Stimulated activated CD8-positive, alpha-beta memory T cell treated with anti-CD3 and anti-CD28 coated beads, Interleukin-4, amount 100 ng/mL, for 24 hours (primary cell): ENCODE results near the gene TCF7L2.

Experiments
- DNase-seq: peaks from one replicate; pipeline ENCODE4 v3.0.0-alpha.2; 2020; ENCODE audit warnings: low read depth

TCF7L2 gene

DNA sequence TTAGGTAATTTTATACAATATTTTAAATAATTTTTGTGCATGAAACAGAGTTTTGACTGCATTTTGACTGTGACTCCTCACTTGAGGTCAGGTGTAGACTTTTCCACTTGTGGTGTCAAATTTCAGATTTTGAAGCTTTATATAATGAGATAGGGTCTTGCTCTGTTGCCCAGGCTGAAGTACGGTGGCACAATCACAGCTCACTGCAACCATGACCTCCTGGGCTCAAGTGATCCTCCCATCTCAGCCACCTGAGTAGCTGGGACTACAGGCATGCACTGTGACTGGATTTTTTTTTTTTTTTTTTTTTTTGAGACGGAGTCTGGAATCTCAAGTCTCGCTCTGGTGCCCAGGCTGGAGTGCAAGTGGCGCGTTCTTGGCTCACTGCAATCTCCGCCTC, 74.9 kb downstream of the TCF7L2 start:
- no peak for DNase-seq

DNA sequence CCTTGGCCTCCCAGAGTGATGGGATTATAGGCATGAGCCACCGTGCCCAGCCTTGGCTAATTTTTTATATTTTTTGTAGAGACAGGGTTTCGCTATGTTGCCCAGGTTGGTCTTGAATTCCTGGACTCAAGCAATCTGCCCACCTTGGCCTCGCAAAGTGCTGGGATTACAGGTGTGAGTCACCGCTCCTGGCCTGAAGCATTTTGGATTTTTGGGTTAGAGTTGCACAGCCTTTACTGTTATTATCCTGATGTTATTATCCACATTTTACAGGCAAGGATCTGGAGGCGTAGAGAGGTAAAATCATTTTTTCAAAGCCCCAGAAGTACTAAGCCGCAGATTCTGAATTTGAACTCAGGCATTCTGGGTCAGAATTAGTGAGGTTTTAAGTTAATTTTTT, 75.4 kb downstream of the TCF7L2 start:
- no peak for DNase-seq

DNA sequence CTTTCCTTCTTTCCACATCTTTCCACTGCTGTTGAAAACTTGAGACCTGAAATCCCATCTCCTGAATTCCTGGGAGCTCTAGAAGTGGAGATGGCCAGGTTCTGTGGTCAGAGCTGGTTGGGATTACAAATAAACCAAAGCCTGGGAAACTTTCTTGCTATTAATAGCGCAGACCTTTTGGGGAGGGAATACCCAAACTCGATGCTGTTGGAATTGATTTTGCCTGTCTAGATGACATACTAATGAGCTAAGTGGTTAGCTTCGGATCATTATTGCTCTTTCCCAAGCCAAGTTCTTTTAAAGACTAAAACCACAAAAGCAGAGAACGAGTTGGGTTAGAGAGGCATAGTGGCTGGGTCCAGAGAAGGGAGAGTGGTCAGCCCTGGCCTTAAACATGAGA, 76.6 kb downstream of the TCF7L2 start:
- DNase-seq, result no peak

DNA sequence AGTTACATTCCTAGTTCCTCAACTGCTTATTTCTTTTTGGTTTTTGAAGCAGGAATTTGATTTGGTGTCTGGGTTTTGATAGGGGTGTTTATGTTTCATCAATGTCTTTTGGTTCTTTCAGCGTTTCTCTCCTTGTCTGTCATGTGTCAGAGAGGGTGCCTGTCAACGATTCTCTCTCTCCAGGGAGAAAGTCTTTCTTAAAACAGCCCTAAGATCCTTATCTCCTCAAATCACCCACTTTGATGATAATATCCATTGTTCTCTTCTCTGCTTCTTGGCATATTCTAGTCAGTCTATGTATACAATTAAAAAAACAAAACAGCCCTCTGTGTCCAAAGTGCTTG, 77.2 kb downstream of the TCF7L2 start:
- DNase-seq, result no peak

DNA sequence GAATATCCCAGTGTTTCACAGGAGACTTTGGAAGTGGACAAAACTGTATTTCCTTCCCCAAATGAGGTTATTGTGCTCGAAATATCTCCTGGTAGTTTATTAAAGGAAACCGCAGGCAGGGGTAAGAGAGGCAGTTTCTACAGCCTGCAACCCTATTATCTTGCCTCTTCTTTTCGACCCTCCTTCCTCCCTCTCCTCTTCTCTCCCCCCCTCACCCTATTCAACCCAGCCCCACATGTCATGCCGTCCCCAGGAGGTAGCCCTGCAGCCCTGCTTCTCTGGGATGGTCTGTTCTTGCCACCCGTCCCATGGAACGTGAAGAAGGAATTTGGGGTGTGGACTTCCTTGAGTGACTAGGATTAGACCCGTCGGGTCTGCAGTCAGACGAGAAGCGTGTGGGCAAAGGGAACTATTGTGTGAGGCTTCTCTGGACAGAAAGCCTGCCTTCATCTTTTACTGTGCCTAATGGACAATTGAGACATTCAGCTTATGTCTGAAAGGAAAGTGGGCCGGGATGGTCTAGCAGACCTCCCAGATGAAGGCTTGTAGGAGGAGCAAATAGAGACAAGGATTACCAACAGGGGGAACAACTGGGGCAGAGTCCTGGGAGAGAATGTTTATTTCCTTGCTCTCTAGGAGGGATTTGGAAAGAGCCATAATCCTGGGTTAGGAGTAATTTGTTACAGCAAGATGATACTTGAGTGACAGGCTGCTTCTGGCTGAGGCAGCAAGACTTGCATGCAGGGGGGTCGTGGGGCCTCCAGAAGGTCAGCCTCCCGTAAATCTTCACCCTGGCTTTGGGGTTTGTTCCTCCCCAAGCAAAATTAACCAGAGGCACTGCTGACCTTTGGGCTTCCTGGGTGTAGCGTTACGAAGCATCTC, 77.8 kb downstream of the TCF7L2 start:
- DNase-seq, result no peak

DNA sequence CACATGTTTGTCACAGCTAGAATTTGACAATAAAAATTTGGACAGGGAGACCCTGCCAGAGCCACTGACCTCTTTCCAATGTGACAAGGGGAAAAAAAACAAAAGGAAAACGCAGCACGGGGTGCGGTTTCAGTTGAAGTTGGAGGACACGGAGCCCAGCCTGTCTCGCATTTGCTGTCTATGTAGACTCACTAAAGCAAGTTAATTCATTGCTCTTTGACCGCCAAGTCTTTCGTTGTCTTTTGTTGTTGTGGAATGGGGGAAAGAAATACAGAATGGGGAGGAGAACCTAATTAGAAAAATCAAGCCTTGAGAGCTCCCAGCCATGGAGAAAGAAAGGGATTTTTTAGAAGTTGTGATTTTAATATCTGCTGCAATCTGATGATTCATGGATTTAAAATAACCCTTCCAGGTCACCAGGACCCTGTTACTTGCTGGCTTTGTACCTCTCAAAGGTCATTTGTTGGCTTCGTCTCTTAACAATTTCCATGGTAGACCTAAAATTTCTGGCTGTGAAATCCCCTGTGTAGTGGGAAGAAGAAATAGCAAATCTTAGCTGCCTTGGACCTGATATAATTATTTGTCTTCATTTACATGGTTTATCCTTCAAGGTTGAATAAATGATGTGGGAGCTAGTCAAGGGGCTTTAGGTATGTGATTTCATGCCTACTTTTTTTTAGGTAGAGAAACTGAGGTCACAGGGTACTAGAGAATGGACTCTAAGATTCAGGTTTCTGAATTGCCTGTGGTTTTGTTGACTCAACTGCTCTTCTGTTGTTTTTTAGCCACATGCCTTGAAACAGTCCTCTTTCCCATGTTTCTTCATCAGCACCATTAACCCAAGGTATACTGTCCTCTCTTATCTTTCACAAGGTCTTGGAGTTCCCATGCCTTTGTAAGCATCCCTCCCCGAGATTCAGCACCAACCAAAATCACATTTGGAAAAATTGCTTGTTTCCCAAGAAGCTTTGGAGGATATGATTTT, 78.7 kb downstream of the TCF7L2 start:
- no peak for DNase-seq

DNA sequence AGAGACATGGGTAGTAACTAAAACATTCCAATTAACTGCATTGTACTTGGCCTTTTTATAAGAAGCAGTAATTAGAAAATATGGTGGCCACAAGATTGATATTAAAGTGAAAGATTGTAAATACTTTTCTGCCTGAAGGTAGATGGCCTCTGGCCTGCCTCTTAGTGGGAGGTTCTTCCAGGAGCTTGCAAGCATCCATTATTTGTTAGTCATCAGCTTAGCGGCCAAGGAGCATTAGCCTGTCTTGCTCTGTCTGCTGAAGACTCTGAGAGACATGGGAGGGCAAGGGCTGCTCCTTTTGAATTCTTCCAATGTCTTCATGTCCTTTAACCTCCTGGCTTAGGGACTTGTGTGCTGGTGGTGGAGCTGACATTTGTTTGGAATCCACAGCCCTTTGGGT, 80.4 kb downstream of the TCF7L2 start:
- DNase-seq, result no peak

DNA sequence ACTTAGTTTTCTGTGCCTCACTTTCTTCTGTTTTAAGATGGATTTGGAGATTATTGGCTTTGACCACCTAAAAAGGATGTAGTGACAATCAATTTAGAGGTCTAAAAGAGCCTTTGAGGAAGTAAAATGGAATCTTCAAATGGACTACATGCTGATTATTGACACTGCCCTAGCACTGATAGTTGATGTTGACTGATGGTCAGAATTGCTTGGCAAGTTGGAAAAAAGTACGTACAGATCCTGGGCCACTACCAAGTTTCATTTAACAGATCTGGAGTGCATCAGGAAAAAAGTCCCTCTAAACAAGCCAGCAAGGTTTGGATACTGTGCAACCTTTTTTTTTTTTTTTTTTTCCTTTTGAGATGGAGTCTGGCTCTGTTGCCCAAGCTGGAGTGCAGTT, 81.1 kb downstream of the TCF7L2 start:
- no peak for DNase-seq

DNA sequence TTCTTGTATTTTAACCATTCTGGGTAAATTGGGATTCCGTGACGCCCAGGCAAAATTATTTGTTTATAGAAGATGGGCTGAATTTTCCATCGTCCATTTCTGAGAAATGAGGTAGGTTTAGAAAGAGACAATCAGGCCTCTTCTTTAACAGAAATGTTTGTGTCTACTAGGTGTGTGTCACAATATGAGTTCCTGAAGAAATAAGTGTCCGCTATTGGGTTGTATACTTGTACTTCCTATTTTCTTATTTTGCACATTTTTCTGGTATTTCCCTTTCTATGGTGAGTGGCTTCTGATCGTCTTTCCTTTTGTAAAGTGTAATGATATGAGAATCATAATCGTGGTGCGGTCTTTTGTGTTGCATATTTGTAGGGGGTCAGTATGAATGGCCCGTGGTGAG, 83.9 kb downstream of the TCF7L2 start:
- no peak for DNase-seq

DNA sequence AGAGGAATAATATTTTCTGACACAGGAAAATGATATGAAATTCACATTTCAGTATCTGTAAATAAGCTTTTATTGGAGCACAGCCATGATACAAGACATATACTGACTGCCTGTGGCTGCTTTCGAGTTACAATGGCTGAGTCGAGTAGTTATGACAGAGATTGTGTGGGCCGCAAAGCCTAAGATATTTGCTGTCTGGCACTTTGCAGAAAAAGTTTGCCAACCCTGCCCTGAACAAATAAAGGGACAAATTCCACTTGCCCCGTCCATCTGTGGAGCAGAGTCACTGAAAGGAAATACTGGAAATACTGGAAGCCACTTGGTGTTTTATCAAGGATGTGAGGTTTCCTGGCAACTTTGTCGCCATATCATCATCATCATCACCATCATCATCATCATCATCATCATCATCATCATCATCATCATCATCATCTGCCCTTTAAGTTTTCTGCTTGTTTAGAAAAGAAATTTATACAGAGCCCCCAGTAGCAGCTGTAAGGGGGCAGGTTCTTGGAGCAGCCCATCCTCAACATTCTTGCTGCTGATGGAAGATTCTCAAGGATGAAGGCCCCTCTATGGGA, 85.8 kb downstream of the TCF7L2 start:
- DNase-seq, result no peak

DNA sequence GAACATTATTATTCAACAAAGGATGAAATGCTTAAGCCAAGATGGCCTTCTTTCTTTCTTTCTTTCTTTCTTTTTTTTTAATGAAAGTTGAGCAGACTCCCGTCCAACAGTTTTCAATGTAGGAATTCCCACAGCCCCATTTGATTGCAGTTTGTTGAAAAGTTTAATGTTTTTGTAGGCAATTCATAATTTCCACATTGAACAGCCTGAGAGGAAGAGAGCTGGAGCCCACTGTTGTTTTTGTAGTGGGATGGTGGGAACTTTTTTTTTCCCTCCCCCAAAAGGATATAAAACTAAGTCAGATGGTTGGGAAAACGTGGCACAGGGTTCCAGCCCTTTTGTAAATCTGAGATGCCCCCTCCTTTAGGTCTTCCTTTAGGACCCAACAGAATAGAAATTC, 86.6 kb downstream of the TCF7L2 start:
- DNase-seq, result no peak

DNA sequence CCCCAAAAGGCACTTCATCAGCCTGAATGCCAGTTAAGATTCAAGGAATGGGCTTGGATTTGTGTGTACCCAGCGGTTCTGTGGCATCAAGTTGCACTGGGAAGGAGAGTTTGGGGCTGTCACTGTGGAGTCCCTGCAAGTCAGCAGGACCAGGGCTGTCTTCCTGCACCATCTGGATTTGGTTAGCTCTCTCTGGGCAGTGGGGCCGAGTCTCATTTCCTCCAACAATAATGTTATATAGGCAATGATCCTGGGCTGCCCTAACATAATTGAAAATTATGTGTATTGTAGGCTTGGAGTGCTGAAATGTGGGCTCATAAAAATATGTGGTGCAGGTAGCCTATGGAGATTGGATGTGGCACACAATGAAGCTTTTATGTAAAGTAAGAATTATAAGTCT, 87.2 kb downstream of the TCF7L2 start:
- no peak for DNase-seq

DNA sequence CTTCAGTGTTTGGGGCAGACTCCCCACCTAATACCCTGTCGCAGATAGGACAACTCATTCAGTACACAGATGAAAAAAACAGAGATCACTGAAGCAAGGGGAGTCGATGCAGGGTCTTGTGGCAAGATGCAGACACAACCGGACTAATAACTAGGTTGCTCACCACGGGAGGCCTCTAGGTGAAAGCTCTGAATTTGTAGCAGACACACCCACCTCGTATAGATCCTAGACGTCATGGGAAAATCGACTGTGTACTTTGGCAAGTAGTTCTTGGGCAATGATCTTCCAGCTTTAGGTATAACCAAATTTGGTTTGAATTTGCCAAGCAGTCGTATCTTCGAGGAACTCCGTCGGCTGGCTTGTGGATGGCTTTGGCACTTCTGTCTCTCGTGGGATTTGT, 88.1 kb downstream of the TCF7L2 start:
- no peak for DNase-seq

DNA sequence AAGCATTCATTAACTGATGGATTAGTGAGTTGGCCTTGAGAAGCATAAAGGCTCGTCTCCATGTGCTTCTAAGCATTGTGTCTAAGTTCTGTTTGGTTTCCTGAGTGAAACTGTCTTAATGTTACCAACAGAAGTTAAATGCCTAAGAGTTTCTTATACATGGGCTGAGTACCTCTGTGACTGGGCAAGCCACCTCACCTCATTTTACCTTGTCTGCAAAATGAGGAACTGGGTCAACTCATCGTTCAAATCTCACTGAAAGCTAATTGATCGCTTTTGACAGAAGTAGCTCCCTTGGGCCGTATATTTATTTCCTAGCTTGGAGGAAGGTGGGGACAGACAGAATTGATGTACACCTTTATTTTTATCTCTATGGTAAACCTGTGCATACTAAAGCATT, 88.9 kb downstream of the TCF7L2 start:
- no peak for DNase-seq

DNA sequence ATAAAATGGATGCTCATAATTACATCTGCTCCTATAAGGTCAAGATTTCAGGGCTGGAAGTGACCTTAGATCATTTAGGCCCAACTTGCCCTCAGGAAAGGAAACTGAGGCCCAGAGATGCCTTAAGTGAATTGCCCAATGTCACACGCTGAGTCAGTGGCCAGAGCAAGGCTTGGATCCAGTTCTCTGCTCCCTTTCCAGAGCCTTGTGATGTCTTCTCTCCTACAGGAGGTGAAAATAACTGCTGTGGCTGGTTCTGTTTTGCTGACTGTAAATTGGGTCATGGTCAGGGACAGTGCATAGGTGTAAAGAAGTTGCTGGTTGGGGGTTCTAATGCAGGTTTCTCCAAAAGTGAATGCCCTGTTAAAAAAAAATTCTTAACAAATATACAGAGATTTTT, 91.3 kb downstream of the TCF7L2 start:
- no peak for DNase-seq

DNA sequence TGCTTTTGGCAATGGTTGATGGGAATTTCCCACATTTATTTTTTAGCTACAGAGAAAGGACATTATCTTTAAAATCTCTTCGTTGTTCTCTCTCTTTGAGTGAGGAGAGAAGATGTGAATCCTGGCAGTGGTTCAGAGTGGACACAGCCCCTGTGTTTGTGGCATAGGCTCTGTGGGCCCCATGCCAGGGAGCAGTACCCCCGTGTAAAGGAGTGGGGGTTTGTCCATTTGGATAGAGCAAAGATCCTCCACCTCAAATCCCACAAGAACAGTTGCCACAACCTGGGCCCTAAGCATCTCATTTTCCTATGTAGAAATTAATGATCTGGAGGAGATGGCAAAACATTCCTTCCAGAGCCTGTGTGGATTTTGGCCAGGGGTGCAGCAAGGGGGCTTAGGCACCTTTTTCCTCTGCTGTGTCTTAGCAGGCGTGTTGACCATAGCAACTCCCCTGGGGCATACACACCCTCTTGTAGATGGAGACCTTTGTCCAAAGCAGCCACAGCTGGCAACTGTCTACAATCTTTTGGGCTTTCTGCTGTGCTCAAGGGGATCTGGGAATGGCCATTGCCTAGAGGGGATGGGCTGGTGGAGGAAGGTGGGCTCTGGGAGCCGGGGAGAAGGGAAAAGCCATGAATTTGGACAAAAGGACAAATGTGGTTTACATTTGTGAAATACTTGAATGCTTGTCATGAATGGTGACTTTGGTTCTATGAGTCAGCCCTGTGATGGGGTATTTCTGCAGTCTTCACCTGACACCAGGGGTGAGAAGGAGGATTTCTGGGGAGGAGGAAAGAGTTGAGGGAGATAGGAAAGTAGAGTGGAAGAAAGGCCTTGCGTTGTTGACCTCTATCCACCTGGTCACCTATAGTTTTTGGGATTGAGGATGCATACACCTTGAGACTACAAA, 92.0 kb downstream of the TCF7L2 start:
- DNase-seq, result no peak

DNA sequence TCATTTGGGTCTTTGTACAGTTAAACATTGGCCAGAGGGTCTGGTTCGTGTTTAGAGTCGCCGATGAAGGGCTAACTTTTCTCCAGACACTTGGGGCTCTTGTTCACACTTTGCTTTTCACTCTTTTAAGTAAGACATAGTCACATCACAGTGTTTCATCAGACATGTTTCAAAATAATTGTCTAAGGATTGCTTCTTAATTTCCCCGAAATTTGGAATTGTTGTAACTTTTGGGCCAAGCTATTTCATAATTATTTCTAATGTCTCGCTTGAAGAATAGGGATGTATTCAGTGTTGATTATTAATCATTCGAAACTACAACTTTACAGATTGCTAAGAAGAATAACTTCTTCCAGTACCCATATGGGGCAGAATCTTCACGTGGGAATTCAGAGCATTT, 92.8 kb downstream of the TCF7L2 start:
- DNase-seq, result no peak

DNA sequence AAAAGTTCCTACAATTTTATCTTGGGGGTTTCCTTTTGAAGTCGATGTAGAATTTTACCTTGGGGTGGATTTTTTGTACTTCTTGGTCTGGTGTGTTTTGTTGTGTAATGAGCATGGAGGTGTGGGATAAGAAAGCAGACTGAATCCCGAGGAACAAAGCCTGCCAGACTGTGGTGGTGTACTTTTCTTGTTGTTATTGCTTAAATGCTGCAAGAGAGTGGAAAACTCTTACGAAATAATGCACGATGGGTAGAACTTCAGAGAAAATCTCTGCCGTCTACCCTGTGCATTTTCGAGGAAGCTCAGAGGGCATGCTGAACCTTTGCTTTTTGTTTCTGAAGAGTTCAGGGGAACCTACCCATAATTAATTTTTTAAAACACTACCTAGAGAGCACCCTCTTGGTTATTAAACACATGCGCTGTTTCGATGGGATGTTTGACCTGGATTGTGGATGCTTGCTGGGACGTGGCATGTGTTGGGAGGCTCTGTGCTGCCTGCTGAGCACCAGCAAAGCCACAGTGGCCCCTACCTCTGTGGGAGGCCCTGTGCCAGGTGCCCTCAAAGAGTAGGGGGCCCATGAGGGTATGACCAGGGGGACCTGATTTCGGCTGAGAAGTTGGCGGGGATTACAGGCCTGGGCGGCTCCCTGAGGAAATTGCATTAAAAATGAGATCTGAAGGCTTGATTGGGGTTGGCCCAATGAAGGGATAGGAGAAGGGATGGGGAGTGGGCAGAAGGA, 94.1 kb downstream of the TCF7L2 start:
- no peak for DNase-seq

DNA sequence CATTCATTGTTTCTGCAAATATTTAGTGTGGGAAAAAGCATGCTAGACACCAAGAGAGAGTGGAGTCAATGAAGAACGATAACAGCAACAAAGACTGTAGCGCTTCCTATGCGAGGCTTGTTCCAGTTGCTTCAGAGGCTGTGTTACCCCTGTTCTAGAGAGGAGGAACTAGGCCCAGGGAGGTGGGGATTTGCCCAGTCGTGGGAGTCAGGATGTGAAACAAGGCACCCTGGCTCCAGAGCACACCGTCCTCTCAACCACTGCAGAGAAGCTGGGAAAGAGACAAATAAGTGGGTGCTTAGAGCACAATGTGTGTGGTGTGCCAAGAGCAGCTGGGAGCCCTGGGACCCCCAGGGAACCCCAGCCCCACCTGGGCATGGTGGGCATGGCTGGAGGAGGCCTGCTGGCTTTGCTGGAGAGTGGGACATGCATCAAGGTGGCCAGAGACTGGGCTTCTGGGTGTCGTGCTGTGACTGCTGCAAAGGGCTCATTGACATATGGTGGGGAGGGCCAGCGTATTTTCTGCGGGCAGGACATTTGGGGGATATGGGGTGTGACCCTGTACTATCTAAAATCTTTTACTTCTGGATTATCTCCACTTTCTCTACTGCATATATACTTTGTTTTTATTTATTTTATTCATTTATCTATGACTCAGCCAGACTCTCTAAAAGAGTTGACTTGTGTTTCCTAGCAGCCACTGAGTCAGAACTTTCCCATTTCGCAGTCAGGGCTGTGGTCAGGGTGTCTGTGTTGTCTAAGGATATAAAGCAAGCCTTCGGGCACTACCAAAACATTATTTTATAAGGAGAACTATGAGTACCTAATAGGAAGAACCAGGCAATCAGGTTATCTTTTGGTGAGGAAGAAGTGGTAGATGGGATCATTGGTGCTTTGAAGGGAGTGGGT, 95.4 kb downstream of the TCF7L2 start:
- DNase-seq, result no peak

DNA sequence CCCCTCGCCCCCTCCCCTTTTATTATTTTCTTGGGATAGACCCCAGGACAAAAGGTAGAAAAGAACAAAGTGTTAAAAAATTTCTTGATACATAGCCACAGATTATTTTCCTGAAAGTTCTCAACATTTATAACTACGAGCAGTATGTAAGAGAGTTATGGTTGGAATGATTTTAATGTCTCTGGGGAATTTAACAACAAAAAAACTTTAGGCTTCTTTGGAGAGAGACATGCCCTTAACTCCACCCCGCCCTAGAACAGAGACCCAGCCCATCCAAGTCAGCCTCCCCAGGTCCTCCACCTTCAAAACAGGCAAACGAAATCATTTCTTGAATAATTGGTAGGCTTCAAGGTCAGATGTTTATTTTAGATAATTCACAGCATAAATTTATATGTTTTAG, 97.1 kb downstream of the TCF7L2 start:
- no peak for DNase-seq
